ENCODE results near the gene COA1. TPM values are rescaled to one million over a fixed set of nuclear protein-coding genes. Genes with fewer than 3 reads are reported as not detected.
"Not testable (repeated sequence)": the region's sequence is repeated elsewhere in the genome, so short reads cannot be mapped to it uniquely, and the experiment has no call there.

Gene COA1
- total and polyA plus RNA-seq, 8 donors, result 41.5 to 89.2 (median 75.6) TPM

- no peak for ATAC-seq
- Histone ChIP-seq H3K4me3 (no peak overlapping the region), H3K27ac (no peak overlapping the region), H3K27me3 (no peaks in the 10 kb centered on the region), H3K36me3 (peaks cover 0 to 55% of the 10 kb centered on the region in 2 donors), H3K4me1 (no peaks in the 10 kb centered on the region), H3K9me3 (no peaks in the 10 kb centered on the region)
- intact Hi-C loops (cut with DNase I), result no loop called here
- TF ChIP-seq, protein P1, sequence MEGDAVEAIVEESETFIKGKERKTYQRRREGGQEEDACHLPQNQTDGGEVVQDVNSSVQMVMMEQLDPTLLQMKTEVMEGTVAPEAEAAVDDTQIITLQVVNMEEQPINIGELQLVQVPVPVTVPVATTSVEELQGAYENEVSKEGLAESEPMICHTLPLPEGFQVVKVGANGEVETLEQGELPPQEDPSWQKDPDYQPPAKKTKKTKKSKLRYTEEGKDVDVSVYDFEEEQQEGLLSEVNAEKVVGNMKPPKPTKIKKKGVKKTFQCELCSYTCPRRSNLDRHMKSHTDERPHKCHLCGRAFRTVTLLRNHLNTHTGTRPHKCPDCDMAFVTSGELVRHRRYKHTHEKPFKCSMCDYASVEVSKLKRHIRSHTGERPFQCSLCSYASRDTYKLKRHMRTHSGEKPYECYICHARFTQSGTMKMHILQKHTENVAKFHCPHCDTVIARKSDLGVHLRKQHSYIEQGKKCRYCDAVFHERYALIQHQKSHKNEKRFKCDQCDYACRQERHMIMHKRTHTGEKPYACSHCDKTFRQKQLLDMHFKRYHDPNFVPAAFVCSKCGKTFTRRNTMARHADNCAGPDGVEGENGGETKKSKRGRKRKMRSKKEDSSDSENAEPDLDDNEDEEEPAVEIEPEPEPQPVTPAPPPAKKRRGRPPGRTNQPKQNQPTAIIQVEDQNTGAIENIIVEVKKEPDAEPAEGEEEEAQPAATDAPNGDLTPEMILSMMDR (IDR thresholded peaks at IDR 0.05), result no peak
- DNase-seq, result no peak
Observed at GRCh38 chr7:43600056-43600455, 129.3 kb downstream of the COA1 start.

- H3K27me3 ChIP-seq; H3K27ac ChIP-seq; intact Hi-C loops (cut with DNase I); H3K9me3 ChIP-seq; DNase-seq; ATAC-seq; H3K4me3 ChIP-seq: not testable (repeated sequence)
- peaks cover 0 to 12% of the 10 kb centered on the region in 2 donors for H3K4me1 ChIP-seq
- H3K36me3 ChIP-seq, result peaks cover 0 to 49% of the 10 kb centered on the region in 2 donors
Observed at GRCh38 chr7:43596426-43596825, 132.9 kb downstream of the COA1 start.

DNA sequence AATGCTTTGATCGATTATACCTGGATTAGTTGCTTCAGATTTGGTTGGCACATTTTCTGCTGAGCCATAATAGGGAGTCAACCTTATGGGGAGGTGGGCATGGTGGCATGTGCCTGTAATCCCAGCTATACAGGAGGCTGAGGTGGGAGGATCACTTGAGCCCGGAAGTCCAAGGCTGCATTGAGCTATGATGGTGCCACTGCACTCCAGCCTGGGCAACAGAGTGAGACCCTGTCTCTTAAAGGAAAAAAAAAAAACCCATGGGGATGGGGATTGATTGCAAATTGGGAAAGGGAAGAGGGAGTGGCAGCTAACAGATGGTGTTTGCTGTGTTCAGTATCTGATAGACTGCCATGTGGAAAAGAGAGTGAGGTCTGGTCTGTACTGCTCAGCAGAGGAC lies 135.3 kb downstream of the COA1 start:
- H3K4me1 ChIP-seq, result peaks cover 0 to 32% of the 10 kb centered on the region in 2 donors
- no peak overlapping the region for H3K4me3 ChIP-seq
- DNase-seq (no peak), ATAC-seq (no peak)
- peaks cover 0 to 33% of the 10 kb centered on the region in 2 donors for H3K36me3 ChIP-seq
- H3K9me3 ChIP-seq, result no peaks in the 10 kb centered on the region
- no peak overlapping the region for H3K27ac ChIP-seq
- H3K27me3 ChIP-seq, result no peaks in the 10 kb centered on the region
- TF ChIP-seq, protein P1 (IDR thresholded peaks at IDR 0.05), result no peak
- intact Hi-C loops (cut with DNase I), result no loop called here

DNA sequence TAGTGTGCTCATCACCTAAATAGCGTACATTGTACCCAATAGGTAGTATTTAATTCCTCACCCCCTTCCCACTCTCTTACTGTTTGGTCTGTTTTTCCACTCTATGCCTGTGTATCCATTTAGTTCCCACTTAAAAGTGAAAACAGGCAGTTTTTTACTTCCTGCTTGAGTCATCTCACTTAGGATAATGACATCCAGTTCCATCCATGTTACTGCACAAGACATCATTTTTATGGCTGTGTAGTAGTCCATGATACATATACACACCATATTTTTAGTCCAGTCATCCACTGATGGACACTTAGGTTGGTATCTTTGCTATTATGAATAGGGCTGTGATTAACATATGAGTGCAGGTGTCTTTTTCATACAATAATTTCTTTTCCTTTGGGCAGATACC lies 136.3 kb downstream of the COA1 start:
- H3K4me3 ChIP-seq, result no peak overlapping the region
- intact Hi-C loops (cut with DNase I), result no loop called here
- H3K27ac ChIP-seq, result no peak overlapping the region
- no peak for DNase-seq
- no peaks in the 10 kb centered on the region for H3K9me3 ChIP-seq
- TF ChIP-seq, protein P1 (IDR thresholded peaks at IDR 0.05), result no peak
- ATAC-seq, result no peak
- no peaks in the 10 kb centered on the region for H3K27me3 ChIP-seq
- peaks cover 0 to 39% of the 10 kb centered on the region in 2 donors for H3K4me1 ChIP-seq
- H3K36me3 ChIP-seq, result peaks cover 0 to 23% of the 10 kb centered on the region in 2 donors

DNA sequence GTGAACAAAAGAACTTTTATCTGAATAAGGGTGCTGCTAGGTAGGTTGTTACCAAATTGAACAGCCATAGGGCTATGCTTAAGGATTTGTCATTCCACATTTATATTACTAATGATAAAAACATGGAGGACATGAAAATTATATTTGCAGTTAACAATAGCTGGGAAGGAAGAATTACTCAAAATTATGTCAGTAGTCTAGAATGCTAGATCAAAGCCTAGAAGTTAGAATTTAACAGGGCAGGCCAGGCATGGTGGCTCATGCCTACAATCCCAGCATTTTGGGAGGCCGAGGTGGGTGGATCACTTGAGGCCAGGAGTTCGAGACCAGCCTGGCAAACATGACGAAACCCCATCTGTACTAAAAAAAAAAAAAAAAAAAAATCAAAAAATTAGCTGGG lies 137.0 kb downstream of the COA1 start:
- peaks cover 0 to 43% of the 10 kb centered on the region in 2 donors for H3K4me1 ChIP-seq
- H3K27me3 ChIP-seq, result no peaks in the 10 kb centered on the region
- DNase-seq, result no peak
- H3K36me3 ChIP-seq, result peaks cover 0 to 16% of the 10 kb centered on the region in 2 donors
- TF ChIP-seq, protein P1 (IDR thresholded peaks at IDR 0.05), result no peak
- intact Hi-C loops (cut with DNase I), result no loop called here
- H3K4me3 ChIP-seq, result no peak overlapping the region
- no peaks in the 10 kb centered on the region for H3K9me3 ChIP-seq
- H3K27ac ChIP-seq, result peak overlapping the region in 1 of 2 donors; percentile 48
- ATAC-seq, result no peak

DNA sequence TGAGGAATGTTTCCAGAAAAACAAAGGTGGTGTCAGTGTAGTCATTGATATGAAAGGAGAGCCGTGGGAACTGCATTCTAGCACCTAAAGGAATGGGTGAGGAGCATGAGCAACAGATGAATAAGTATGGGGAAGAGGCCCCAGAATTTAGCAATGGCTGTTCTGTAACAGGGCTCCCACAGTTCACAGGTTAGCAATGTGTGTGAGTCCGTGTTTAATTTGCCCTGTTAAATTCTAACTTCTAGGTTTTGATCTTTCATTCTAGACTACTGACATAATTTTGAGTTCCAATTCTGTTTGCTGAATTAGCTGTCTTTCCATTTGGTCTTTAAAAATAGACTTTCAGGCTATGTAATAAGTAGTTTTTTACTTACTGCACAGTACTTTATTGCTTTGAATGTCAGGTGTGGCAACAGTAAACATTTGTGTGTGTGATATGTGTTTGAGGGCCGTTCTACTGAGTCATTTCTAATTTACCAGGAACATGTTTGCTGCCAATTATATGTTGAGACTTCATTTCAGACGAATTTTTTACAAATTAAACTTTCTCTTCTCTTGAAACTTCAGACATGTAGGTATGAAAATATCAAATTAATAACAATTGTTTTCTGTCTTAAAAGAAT lies 137.7 kb downstream of the COA1 start:
- ATAC-seq (peak; percentile 66), DNase-seq (no peak)
- Histone ChIP-seq H3K27ac (peak overlapping the region in 1 of 2 donors; percentile 48), H3K36me3 (peaks cover 0 to 9% of the 10 kb centered on the region in 2 donors), H3K4me1 (peaks cover 0 to 47% of the 10 kb centered on the region in 2 donors), H3K4me3 (no peak overlapping the region), H3K9me3 (no peaks in the 10 kb centered on the region), H3K27me3 (no peaks in the 10 kb centered on the region)
- TF ChIP-seq, protein P1 (IDR thresholded peaks at IDR 0.05), result no peak
- intact Hi-C loops (cut with DNase I), result no loop called here
